GM23338 (cell line): ENCODE measurements around the gene TMEM179.

Experiments
- CREB1 ChIP-seq: fragments of 250-450 bp; sonication (Bioruptor Pico); IDR thresholded peaks from 2 replicates; pipeline ENCODE4 v1.5.0; 2020; ENCODE audit warnings: low read depth, mild to moderate bottlenecking, moderate library complexity
- CTCF ChIP-seq, 2 experiments: fragments of 200-600 bp in 1 of 2; sonication (generic) in 1 of 2; conservative IDR thresholded peaks; 2 replicates each; pipeline versions ENCODE4 v1.5.1 to v1.6.1; 2016 to 2017; ENCODE audit warnings: antibody characterized with exemption in 2 of 2, low read depth in 2 of 2, mild to moderate bottlenecking in 2 of 2, moderate library complexity in 1 of 2
- EZH2 ChIP-seq: fragments of 200-600 bp; sonication (generic); IDR thresholded peaks from one replicate; pipeline ENCODE4 v1.8.0; 2017; ENCODE audit warnings: antibody characterized with exemption, mild to moderate bottlenecking, low read depth; ENCODE audit not compliant: unreplicated experiment
- EZH2phosphoT487 ChIP-seq: fragments of 200-600 bp; sonication (generic); IDR thresholded peaks from one replicate; pipeline ENCODE4 v1.8.1; 2018; ENCODE audit warnings: antibody characterized with exemption; ENCODE audit not compliant: unreplicated experiment
- NANOG ChIP-seq: IDR thresholded peaks from 2 replicates; pipeline ENCODE4 v1.6.1; 2016; ENCODE audit warnings: antibody characterized with exemption, borderline replicate concordance
- ZNF331 ChIP-seq: fragments of 250-450 bp; sonication (Bioruptor Pico); IDR thresholded peaks from 2 replicates; pipeline ENCODE4 v1.5.0; 2020; ENCODE audit warnings: low read depth, mild to moderate bottlenecking, moderate library complexity

DNA sequence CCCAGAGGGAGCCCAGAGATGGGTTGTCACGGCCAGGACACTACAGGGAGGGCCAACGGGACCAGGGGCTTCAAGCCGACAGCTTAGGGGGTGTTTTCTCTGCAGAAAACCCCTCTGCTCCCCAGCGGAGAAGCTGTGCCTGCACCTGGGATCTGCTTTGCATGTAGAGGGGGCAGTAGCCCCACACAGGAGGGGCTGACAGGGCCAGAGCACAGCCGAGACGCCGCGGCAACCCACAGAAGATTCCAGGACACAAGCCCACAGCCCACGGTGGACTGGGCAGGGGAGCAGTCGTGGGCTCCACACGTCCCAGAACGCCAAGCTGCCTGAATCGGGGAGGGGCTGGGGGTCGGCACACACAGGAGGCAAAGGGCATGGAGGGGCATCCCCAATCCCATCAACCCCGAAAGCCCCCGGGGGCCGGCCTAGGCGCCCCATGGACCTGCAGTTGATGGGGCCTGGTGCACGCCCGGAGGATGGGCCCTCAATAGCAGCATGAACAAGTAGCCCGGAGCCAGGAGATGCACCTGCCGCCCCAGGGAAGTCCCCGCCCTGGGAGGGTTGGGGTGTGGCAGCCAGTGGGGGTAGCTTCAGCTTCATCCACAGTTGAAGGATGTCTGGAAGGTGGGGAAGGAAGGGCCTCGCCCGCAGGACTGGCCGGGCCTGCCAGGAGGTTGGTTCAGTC, 30.5 kb upstream of the TMEM179 start:
- TF ChIP-seq CTCF (conservative IDR thresholded peaks at IDR 0.05; ENCODE audit: low read depth in 2 of 2) (no peak), NANOG (no peak), EZH2 (no peak), EZH2phosphoT487 (no peak), ZNF331 (CRISPR knock-in tag) (no peak), CREB1 (no peak)
